GM19395 (cell line): ENCODE results near the gene MAP1B.

Source experiments
- ATAC-seq: cut with Tn5 transposase; IDR thresholded peaks from one replicate; pipeline ENCODE4 v1.9.1; 2021; ENCODE audit warnings: mild to moderate bottlenecking, moderate library complexity; ENCODE audit not compliant: unreplicated experiment

MAP1B gene

DNA sequence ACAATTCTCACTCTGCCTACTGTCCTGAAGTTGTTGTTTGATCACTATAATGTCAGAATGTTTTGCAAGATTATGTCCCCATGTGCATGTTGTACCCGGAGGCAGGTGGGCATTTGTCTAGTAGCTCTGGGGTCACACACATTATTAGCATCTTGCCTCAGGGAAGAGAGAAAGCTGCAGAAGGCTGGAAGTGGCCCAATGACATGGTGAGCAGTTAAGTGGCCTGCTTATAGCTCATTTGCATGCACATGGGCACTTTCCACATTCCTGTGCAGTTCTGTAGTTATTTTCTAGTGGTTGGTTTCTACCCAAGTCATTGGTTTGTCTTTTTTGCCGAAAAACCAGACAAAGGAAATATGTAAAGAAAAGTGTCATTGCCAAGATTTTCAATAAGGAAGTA, 80.9 kb downstream of the MAP1B start:
- ATAC-seq, result no peak

DNA sequence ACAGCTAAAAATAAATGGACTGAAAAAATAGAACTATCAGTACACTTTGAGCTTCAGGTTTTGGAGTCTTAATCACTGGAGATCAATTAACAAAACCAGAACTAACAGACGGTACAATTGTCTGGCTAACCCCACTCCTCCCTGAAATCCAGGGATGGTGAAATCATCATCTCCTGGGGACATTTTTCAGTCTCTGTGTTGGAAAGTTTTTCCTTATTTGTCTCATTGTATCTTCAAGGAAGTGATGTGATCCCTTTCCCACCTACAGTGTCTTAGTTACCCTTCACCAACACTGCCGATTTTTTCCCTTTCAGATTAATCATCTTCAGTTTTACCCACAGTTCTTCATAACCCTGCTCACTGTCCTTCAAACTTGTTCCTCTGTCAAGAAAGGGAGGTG, 81.9 kb downstream of the MAP1B start:
- ATAC-seq, result no peak

DNA sequence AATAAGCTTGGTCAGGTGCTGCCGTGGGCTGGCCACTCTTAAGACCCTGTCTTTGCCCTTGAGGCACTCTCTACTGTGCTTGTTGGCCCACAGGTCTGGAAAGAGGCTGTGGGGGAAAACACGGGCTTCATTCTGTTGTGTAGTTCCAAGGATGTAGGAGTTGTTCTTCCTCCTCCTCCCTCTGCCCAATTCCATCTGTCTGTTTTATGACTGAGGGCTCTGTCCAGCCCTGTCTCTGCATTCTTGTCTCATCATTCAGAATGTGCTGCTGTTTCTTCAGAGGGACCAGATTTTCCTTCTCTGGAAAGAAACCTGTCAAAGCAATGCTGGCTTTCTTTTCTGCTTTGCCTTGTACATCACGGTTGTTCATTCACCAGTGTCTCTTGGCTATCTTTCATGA, 84.1 kb downstream of the MAP1B start:
- ATAC-seq, result no peak

DNA sequence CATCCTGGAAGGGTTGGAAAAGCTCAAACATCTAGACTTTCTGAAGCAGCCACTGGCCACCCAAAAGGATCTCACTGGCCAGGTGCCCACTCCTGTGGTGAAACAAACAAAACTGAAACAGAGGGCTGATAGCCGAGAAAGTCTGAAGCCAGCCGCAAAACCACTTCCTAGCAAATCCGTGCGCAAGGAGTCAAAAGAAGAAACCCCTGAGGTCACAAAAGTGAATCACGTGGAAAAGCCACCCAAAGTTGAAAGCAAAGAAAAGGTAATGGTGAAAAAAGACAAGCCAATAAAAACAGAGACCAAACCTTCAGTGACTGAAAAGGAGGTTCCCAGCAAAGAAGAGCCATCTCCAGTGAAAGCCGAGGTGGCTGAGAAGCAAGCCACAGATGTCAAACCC, 87.6 kb downstream of the MAP1B start:
- ATAC-seq, result peak; percentile 96

DNA sequence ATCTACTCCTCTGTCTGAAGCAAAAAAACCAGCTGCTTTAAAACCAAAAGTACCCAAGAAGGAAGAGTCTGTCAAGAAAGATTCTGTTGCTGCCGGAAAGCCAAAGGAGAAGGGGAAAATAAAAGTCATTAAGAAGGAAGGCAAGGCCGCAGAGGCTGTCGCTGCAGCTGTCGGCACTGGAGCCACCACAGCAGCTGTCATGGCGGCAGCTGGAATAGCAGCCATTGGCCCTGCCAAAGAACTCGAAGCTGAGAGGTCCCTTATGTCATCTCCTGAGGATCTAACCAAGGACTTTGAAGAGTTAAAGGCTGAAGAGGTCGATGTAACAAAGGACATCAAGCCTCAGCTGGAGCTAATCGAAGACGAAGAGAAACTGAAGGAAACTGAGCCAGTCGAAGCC, 88.3 kb downstream of the MAP1B start:
- no peak for ATAC-seq

DNA sequence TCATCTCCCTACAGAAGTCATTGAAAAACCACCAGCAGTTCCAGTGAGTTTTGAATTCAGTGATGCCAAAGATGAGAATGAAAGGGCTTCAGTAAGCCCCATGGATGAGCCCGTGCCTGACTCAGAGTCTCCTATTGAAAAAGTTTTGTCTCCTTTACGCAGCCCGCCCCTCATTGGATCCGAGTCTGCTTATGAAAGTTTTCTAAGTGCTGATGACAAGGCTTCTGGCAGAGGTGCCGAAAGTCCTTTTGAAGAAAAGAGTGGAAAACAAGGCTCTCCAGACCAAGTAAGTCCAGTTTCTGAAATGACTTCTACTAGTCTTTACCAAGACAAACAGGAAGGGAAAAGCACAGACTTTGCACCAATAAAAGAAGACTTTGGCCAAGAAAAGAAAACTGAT, 90.1 kb downstream of the MAP1B start:
- no peak for ATAC-seq

DNA sequence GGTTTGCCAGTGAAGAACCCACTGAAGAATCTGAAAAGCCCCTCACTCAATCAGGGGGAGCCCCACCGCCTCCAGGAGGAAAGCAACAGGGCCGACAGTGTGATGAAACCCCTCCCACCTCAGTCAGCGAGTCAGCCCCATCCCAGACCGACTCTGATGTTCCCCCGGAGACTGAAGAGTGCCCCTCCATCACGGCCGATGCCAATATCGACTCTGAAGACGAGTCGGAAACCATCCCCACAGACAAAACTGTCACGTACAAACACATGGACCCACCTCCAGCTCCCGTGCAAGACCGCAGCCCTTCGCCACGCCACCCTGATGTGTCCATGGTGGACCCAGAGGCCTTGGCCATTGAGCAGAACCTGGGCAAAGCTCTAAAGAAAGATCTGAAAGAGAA, 92.4 kb downstream of the MAP1B start:
- no peak for ATAC-seq

DNA sequence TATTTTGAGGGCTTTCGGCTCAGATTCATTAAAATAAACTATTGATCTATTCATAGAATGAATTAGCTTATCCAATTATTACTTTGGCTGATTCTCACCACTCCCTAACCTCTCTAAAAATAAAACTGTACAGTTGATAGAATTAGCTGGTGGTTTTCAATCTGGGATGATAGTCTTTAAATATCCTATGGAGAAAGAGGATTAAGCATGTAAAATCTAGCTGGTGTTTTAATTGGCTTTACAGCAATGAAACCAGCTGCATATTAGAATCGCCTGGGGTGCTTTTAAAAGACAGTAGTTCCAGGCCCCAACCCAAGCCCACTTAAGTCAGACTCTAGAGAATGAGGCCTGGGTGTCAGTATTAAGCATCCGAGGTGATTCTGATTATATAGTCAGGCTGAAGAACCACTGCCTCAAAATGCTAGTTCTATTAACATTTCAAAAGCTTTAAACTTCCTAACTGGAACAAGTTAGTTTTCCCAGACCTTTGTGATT, 95.1 kb downstream of the MAP1B start:
- no peak for ATAC-seq

DNA sequence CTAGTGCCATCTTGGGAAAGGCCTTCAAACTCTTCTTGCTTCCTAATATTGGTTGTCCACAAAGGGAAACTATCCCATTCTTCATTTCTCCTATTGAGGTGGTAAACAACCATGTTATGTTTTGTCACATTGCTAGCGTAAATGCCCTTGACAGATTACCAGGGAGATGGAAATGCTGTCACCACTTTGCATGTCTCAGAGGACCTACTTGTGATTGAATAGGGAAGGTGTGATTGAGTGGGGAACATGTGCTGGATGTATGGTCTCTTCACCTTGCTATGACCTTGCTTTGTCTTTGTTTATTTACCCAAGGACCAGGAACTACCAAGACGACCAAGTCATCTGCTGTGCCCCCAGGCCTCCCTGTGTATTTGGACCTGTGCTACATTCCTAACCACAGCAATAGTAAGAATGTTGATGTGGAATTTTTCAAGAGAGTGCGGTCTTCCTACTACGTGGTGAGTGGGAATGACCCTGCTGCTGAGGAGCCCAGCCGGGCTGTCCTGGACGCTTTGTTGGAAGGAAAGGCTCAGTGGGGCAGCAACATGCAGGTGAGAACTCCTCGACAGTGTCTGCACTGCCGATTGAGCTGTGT, 96.1 kb downstream of the MAP1B start:
- ATAC-seq, result no peak

DNA sequence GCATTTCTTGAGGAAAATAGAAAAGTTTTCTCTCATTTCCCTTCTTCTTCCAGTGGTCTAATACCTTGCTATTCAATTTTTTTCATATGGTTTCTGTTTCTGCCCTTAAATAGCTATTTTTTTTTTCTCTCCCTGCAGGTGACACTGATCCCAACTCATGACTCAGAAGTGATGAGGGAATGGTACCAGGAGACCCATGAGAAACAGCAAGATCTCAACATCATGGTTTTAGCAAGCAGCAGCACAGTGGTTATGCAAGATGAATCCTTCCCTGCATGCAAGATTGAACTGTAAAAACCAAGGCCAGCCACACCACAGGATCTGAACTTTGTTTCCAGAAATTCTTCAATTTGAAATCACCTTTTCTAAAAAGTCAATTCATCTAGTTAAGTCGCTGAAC, 97.7 kb downstream of the MAP1B start:
- no peak for ATAC-seq

DNA sequence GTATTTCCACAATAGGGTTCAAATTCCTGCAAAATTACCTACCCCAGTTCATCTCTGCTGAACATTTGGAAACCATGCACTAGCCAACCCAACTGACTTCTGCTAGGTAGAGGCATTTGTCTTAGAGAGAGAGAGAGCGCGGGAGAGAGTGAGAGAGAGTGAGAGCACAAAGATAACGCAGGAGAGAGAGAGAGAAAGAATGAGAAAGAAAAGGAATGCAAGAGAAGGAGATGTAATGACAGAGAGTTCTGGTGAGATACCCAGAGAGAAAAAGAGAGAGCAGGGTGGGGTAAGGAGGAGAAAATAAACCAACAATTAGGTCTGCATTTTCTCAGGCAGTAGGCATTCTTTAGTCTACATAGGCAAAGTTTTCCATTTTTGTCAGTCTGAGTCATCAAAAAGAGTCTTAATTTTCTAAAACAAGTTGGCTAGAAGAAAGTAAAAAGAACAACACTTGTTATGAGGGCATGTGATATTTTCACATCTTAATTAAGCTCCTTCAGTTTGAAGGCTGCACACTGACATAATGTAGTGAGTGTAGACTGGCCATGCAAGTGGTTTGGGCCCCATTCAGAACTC, 98.2 kb downstream of the MAP1B start:
- no peak for ATAC-seq

DNA sequence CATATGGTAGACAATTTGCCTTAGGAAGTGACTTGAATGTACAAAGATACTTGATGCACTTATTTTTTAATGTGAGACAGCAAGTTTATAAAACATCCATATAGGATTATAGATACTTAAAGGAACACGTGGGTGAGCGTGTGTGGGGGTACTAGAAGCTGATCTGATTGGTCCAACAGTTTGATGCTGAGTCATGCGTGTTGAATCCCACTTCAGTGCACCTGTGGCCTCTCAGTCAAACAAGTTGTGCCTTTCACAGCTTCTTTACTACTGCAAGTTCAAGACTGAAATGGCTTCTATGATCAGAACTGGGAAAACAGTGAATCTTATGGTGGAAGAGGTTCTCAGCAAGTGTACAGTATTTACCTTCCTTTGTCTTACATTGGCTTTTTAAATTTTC, 98.9 kb downstream of the MAP1B start:
- no peak for ATAC-seq

DNA sequence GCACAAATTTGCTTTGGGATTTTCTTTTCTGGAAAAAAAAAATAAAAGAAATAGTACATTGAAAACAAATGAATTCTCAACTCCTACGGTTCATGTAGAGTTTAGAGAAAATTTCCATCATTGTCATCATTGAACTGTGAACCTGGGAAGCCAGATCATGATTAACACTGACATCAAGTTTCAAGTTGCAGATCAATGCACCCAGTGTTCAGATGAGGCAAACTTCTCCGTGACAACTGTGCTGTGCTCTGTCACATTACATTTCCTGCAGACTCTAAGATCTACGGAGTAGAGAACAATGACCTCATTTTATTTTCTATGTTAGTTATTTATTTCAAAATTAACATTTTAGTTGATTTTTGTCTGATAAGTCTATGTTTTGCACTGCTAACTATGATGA, 99.7 kb downstream of the MAP1B start:
- no peak for ATAC-seq

DNA sequence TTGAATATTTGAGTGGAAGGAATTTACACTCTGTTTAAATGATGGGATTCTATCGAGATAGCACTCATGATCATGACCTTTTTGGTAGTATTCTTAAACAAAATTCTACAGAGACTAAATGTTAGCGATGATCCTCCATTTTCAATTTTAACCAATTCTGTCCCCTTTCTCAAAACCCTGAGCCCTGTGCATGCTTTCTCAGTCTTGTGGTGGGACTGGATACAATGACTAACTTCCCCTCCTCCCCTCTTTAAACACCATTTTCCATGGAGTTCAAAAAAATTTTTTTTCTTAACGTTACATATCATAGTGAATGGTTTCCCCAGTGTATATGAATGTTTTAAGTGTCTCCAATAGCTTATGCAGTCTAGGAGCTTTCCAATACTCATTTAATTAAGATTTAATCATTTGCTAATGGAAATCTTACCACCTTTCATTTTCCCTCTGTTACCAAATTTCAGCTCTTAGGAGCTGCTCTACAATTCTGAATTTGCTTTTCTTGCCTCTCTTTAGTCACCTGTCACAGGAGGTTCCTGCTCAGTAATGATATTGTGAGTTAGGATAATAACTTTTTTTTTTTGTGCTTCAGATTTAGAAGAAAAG, 101.2 kb downstream of the MAP1B start:
- no peak for ATAC-seq

DNA sequence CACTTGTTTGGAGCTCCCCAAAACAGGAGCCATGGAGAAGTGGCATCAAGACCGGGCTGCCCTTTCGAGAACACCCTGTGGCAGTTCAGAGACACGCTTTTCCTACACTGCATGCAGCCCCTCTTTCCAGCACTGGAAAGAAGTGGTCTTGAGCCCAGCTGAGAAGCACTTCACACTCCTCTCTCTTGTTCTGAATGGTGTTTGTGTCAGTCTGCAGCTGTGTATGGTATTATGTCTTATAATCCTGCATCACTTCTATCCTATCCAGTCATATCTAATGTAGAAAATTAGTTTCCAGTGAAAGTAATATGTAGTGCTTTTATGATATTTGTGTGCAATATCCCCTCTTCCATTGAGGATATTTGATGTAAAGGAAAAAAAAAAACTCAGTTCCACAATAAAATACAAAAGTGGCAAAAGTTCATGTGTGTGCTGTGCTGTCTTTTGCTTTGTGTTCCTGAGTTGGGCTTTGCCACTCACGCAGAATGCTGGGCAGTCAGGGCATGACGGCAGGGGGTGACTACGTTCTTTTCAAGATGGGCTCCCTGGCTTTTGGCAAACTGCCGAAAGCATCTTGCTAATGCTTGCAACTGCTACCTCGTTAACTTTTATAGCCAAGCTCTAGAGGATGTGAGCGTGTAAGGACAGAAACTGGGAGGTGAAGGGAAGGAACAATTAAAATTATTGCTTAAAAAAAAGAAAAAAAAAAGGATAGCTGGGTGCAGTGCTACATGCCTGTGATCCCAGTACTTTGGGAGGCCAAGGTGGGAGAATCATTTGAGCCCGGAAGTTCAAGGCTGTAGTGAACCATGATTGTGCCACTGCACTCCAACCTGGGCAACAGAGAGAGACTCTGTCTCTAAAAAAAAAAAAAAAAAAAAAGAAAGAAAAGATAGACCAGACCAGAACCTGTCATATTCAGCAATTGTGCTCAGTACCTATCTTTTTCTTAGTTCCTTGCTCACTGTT, 102.2 kb downstream of the MAP1B start:
- ATAC-seq, result no peak

DNA sequence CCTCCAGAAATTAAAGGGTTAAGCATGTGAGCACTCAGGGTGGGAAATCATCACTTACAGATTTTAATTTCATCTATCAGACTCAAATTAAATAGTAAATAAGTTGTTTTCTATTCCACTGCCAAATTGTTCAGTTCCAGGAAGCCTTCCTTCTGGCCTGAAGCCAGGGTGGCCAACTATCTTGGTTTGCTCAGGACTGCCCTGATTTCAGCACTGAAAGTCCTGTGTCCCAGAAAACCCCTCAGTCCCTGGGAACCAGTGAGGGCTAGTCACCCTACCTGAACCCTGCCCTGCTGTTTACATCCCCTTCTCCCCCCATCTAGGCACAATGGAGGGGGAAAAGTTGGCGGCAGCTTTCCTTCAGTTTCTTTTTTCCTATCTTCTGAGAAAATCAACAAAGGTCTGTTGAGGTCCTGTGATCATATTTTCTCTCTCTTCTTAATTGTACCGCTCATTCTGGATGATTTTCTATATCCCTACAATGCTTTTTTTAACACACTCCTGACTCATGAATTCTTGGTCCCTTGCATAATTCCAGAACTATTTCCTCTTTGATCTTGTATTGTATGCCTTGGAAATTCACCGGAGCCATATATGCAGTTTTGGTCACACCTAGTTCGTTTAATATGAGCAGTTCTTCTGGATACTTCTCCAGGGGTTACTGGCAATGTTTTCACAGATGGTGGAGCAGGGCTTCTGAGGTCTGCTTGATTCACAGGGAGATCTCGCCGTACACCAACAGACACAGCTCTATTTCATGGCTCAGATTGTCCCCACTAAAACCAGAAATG, 103.8 kb downstream of the MAP1B start:
- ATAC-seq, result no peak

DNA sequence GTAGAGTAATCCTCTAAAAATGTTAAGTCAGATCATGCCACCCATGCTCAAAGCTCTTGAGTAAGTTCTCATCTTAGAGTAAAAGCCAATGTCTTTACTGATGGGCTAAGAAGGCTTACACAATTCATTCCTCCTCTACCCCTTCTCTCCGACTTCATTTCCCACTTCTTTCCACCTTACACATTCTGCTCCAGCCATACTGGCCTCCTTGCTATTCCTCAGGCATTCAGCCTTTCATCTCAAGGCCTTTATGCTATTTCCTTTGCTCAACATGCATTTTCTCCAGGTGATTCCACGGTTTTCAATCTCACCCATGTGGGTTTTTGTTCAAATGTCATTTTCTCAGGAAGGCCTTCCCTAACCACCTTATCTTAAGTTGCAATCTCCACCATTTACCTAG, 104.9 kb downstream of the MAP1B start:
- no peak for ATAC-seq

DNA sequence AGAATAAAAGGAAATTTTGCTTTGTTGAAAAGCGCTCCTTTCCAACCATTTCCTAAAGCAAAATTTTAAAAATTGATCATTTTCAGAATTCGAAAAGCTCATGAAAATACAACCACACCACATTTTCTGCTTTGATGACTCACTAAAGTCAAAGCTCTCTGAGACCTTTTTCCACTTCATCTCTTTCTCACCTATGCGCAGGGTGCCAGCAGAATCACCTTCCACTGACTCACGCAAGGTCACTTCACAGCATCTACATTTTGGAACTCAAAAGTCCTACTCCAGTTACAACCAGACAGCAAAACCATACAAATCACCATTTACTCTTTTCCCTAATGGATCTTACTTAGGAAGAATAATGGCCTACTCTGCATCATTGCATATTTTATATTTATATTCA, 106.2 kb downstream of the MAP1B start:
- ATAC-seq, result no peak

DNA sequence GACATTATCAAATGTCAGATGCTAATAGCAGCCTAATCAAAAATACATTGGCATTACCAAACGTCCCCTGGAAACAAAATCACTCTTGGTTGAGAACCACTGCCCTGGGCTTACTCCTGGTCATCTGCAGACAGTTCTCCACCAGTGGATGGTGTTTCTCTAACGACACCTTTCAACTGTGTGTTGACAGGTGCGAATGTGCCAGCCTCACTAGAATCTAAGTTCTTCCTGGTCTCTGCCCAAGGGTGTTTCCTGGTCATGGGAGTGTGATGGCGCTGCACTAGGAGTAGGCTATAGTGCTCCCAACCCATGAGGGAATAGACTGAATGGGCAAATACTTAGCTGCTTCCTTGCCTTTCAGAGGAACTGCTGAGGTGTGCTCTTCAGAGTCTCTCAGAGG, 106.9 kb downstream of the MAP1B start:
- no peak for ATAC-seq

DNA sequence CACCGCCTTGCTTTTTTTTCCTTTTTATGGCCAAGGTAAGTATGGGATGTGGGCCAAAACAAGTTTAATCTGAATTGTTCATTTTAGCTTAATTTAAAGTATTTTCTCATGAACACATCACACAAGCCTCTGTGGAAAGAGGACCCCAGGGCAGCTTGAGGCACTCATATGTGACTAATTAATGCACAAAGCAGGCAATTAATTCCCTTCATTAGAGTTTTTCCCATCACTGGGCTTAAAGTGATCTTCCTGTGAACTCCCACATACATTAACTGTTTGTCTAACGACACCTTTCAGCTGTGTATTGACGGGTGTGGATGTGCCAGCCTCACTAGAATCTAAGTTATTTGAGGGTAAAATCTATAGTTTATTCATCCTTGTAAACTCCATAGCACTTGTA, 109.5 kb downstream of the MAP1B start:
- no peak for ATAC-seq

DNA sequence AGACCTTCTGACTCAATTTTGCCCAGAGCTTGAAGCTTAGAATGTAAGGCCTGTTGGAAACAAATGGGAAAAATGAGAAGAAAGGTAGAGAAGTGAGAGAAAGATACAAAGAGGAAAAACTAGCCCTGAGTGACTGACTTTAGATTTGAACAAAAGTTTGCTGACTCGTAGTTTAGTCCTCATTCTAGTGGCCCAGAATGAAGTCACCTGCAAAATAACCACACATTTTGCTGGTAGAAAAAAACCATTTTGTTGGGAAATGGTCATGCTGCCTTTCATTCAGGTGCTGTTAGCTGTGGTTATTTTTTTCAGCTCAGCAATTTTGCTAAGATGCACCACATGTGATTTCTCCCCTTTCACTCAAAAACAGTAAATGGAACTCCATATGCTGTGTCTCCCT, 113.8 kb downstream of the MAP1B start:
- no peak for ATAC-seq
